HepG2 (cell line): ENCODE measurements around the gene ZNF865. TPM values are rescaled to one million over a fixed set of nuclear protein-coding genes. Genes with fewer than 3 reads are reported as not detected.

Experiments used
- ATF7-NPFF ChIP-seq: sonication (generic); formaldehyde crosslinking; IDR thresholded peaks from 2 replicates; pipeline ENCODE4 v1.8.1; 2023; ENCODE audit warnings: mild to moderate bottlenecking, low read depth, missing genetic modification reagents, moderate library complexity
- DMAP1 ChIP-seq: IDR thresholded peaks from 2 replicates; pipeline ENCODE4 v1.6.1; 2016
- FIP1L1 ChIP-seq: fragments of 200-400 bp; formaldehyde crosslinking; IDR thresholded peaks from 2 replicates; pipeline ENCODE4 v1.6.1; 2018; ENCODE audit warnings: low read depth, mild to moderate bottlenecking, low read length, moderate library complexity, borderline replicate concordance; ENCODE audit not compliant: insufficient read depth
- FOXA3 ChIP-seq: IDR thresholded peaks from 2 replicates; pipeline ENCODE4 v1.6.1; 2016; ENCODE audit warnings: missing genetic modification reagents, missing compliant biosample characterization
- GATAD1 ChIP-seq: IDR thresholded peaks from 2 replicates; pipeline ENCODE4 v1.6.1; 2016; ENCODE audit warnings: missing genetic modification reagents, missing compliant biosample characterization
- GTF3A ChIP-seq: sonication (generic); formaldehyde crosslinking; conservative IDR thresholded peaks from 2 replicates; pipeline ENCODE4 v1.4.0; 2020; ENCODE audit warnings: mild to moderate bottlenecking, missing genetic modification reagents
- HDAC2 ChIP-seq: sonication (generic); formaldehyde crosslinking; IDR thresholded peaks from 2 replicates; pipeline ENCODE4 v1.4.0; 2020; ENCODE audit warnings: missing genetic modification reagents
- HMG20A ChIP-seq: IDR thresholded peaks from 2 replicates; pipeline ENCODE4 v1.6.1; 2016; ENCODE audit warnings: borderline replicate concordance
- HNRNPLL ChIP-seq: fragments of 200-400 bp; formaldehyde crosslinking; IDR thresholded peaks from 2 replicates; pipeline ENCODE4 v1.6.1; 2017; ENCODE audit warnings: mild to moderate bottlenecking, low read depth, low read length; ENCODE audit not compliant: poor library complexity, severe bottlenecking
- JUNB ChIP-seq: sonication (generic); formaldehyde crosslinking; IDR thresholded peaks from 2 replicates; pipeline ENCODE4 v1.8.0; 2022; ENCODE audit warnings: missing genetic modification reagents, mild to moderate bottlenecking, borderline replicate concordance
- MTA1 ChIP-seq: sonication (generic); formaldehyde crosslinking; IDR thresholded peaks from 2 replicates; pipeline ENCODE4 v1.4.0; 2020; ENCODE audit warnings: missing genetic modification reagents, mild to moderate bottlenecking, borderline replicate concordance
- ONECUT2 ChIP-seq: sonication (generic); formaldehyde crosslinking; IDR thresholded peaks from 2 replicates; pipeline ENCODE4 v1.4.0; 2020; ENCODE audit warnings: missing genetic modification reagents
- RFX5 ChIP-seq: IDR thresholded peaks from 2 replicates; pipeline ENCODE4 v1.6.1; 2011; ENCODE audit warnings: low read depth, low read length, improper control_type of control experiment
- SRF ChIP-seq: IDR thresholded peaks from 2 replicates; pipeline ENCODE4 v1.6.1; 2011; ENCODE audit warnings: mild to moderate bottlenecking, low read depth, low read length, moderate library complexity
- SRSF4 ChIP-seq: fragments of 200-400 bp; formaldehyde crosslinking; IDR thresholded peaks from one replicate; pipeline ENCODE4 v1.6.1; 2018; ENCODE audit warnings: mild to moderate bottlenecking, low read depth, low read length, moderate library complexity; ENCODE audit not compliant: poor library complexity, severe bottlenecking
- ZFAT ChIP-seq: sonication (generic); formaldehyde crosslinking; conservative IDR thresholded peaks from 2 replicates; pipeline ENCODE4 v1.8.1; 2023; ENCODE audit warnings: missing genetic modification reagents, inconsistent platforms
- ZNF256 ChIP-seq: sonication (generic); formaldehyde crosslinking; conservative IDR thresholded peaks from 2 replicates; pipeline ENCODE4 v1.4.0; 2020; ENCODE audit warnings: missing genetic modification reagents
- ZNF382 ChIP-seq: sonication (generic); formaldehyde crosslinking; IDR thresholded peaks from 2 replicates; pipeline ENCODE4 v1.5.0; 2020; ENCODE audit warnings: missing genetic modification reagents, mild to moderate bottlenecking, borderline replicate concordance
- ZNF567 ChIP-seq: sonication (generic); formaldehyde crosslinking; IDR thresholded peaks from 2 replicates; pipeline ENCODE4 v1.8.1; 2023; ENCODE audit warnings: mild to moderate bottlenecking, missing genetic modification reagents, borderline replicate concordance
- ZNF619 ChIP-seq: sonication (generic); formaldehyde crosslinking; IDR thresholded peaks from 2 replicates; pipeline ENCODE4 v1.4.0; 2020; ENCODE audit warnings: mild to moderate bottlenecking, missing genetic modification reagents
- ZSCAN30 ChIP-seq: sonication (generic); formaldehyde crosslinking; IDR thresholded peaks from 2 replicates; pipeline ENCODE4 v1.5.0; 2020; ENCODE audit warnings: mild to moderate bottlenecking, missing genetic modification reagents
- polyA plus RNA-seq, 8 experiments: library from polyadenylated mRNA; depleted of rRNA in 3 of 8; stranded (reverse) in 7 of 8; unstranded in 1 of 8; fragments of >200 nt; fragmentation: Illumina TruSeq in 4 of 8; extraction: Trizol in 4 of 8; gene quantifications; 2 replicates each; pipeline versions ENCODE4 v1.2.1 to v1.2.3, GENCODE V29; 2011 to 2016; ENCODE audit warnings: low read depth in 4 of 8, missing spikeins in 1 of 8, mixed read lengths in 1 of 8; ENCODE audit not compliant: insufficient read depth in 1 of 8
- total RNA-seq, 5 experiments: library from RNA; depleted of rRNA; stranded (reverse); fragments of >200 nt; fragmentation: Illumina TruSeq; extraction: Trizol; gene quantifications; 2 replicates each; pipeline ENCODE4 v1.2.3, GENCODE V29; 2016; ENCODE audit warnings: low read depth in 1 of 5
- TF ChIP-seq, protein P1 (sequence below): IDR thresholded peaks from 2 replicates; pipeline ENCODE4 v1.6.1; 2018; ENCODE audit warnings: missing genetic modification reagents
- TF ChIP-seq, protein P2 (sequence below): sonication (generic); formaldehyde crosslinking; IDR thresholded peaks from 2 replicates; pipeline ENCODE4 v1.8.0; 2022; ENCODE audit warnings: missing genetic modification reagents, mild to moderate bottlenecking, borderline replicate concordance
- TF ChIP-seq, protein P3 (sequence below): sonication (generic); formaldehyde crosslinking; IDR thresholded peaks from 2 replicates; pipeline ENCODE4 v1.8.0; 2022; ENCODE audit warnings: mild to moderate bottlenecking, missing genetic modification reagents, moderate library complexity
- TF ChIP-seq, protein P4 (sequence below): sonication (generic); formaldehyde crosslinking; IDR thresholded peaks from 2 replicates; pipeline ENCODE4 v1.8.0; 2022; ENCODE audit warnings: mild to moderate bottlenecking, missing genetic modification reagents
- TF ChIP-seq, protein P5 (sequence below): sonication (generic); formaldehyde crosslinking; IDR thresholded peaks from 2 replicates; pipeline ENCODE4 v1.4.0; 2020; ENCODE audit warnings: missing genetic modification reagents

Gene ZNF865
- total and polyA plus RNA-seq, 2 of the 13 experiments (the other 11 are each of a cell fraction or from before 2014, with no cell fraction given): 0.93 to 1.0 TPM

DNA sequence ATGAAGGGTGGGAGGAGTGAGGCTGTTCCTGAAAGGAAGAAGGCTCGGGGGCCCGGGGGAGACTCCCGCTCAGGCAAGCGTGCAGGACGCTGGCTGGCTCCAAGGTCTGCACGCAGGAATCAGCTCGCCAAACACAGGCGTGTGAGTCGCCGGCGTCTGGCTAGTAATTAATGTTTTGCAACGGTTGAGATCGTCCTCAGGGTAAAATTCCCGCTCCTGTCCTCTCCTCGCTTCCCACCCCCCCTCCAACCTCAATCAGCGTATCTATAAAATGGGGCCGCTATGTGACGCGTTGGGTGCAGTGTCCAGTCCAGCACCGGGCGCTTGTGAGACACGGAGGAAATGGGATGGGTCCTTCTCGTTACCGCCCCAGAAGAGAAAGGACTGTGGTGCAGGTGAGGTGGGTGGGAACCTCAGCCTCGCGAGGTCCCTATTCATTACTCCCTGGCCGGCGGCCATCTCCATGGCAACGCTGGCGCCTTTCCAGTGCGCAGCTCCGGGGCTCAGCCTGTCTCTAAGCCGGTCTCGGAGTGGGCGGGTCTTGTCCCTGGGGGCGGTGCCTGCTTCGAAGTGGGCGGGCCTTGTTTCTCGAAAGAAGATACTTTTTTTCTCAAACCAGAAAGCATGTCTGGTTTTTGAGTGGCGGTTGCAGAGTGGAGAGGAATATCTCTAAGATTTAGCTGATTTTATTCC lies 18.3 kb upstream of the ZNF865 start (continued):
- TF ChIP-seq FIP1L1 (0 out of 2 replicates have a peak, but pooled peaks have one; percentile 33), MTA1 (CRISPR knock-in tag) (no peak), ZNF256 (CRISPR knock-in tag) (no peak), HDAC2 (CRISPR knock-in tag) (no peak), ZNF619 (no peak), HNRNPLL (peak; percentile 46), FOXA3 (CRISPR knock-in tag) (no peak), ZNF382 (CRISPR knock-in tag) (no peak), JUNB (no peak), ONECUT2 (no peak), ZSCAN30 (CRISPR knock-in tag) (no peak), ATF7-NPFF (CRISPR knock-in tag) (no peak), ZNF567 (CRISPR knock-in tag) (no peak), GATAD1 (CRISPR knock-in tag) (no peak), SRSF4 (no peak), GTF3A (CRISPR knock-in tag) (no peak), HMG20A (no peak), DMAP1 (CRISPR knock-in tag) (no peak), SRF (no peak), RFX5 (no peak; the same call in 1 of the 2 replicates), ZFAT (CRISPR knock-in tag) (no peak)
- TF ChIP-seq, protein P1, sequence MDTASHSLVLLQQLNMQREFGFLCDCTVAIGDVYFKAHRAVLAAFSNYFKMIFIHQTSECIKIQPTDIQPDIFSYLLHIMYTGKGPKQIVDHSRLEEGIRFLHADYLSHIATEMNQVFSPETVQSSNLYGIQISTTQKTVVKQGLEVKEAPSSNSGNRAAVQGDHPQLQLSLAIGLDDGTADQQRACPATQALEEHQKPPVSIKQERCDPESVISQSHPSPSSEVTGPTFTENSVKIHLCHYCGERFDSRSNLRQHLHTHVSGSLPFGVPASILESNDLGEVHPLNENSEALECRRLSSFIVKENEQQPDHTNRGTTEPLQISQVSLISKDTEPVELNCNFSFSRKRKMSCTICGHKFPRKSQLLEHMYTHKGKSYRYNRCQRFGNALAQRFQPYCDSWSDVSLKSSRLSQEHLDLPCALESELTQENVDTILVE (CRISPR knock-in tag): no peak
- TF ChIP-seq, protein P2, sequence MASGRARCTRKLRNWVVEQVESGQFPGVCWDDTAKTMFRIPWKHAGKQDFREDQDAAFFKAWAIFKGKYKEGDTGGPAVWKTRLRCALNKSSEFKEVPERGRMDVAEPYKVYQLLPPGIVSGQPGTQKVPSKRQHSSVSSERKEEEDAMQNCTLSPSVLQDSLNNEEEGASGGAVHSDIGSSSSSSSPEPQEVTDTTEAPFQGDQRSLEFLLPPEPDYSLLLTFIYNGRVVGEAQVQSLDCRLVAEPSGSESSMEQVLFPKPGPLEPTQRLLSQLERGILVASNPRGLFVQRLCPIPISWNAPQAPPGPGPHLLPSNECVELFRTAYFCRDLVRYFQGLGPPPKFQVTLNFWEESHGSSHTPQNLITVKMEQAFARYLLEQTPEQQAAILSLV (CRISPR knock-in tag): no peak
- TF ChIP-seq, protein P3, sequence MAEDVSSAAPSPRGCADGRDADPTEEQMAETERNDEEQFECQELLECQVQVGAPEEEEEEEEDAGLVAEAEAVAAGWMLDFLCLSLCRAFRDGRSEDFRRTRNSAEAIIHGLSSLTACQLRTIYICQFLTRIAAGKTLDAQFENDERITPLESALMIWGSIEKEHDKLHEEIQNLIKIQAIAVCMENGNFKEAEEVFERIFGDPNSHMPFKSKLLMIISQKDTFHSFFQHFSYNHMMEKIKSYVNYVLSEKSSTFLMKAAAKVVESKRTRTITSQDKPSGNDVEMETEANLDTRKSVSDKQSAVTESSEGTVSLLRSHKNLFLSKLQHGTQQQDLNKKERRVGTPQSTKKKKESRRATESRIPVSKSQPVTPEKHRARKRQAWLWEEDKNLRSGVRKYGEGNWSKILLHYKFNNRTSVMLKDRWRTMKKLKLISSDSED: no peak
- TF ChIP-seq, protein P4, sequence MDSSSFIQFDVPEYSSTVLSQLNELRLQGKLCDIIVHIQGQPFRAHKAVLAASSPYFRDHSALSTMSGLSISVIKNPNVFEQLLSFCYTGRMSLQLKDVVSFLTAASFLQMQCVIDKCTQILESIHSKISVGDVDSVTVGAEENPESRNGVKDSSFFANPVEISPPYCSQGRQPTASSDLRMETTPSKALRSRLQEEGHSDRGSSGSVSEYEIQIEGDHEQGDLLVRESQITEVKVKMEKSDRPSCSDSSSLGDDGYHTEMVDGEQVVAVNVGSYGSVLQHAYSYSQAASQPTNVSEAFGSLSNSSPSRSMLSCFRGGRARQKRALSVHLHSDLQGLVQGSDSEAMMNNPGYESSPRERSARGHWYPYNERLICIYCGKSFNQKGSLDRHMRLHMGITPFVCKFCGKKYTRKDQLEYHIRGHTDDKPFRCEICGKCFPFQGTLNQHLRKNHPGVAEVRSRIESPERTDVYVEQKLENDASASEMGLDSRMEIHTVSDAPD (CRISPR knock-in tag): no peak
- TF ChIP-seq, protein P5, sequence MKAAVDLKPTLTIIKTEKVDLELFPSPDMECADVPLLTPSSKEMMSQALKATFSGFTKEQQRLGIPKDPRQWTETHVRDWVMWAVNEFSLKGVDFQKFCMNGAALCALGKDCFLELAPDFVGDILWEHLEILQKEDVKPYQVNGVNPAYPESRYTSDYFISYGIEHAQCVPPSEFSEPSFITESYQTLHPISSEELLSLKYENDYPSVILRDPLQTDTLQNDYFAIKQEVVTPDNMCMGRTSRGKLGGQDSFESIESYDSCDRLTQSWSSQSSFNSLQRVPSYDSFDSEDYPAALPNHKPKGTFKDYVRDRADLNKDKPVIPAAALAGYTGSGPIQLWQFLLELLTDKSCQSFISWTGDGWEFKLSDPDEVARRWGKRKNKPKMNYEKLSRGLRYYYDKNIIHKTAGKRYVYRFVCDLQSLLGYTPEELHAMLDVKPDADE (CRISPR knock-in tag): no peak
